Measurements from ENCODE around the gene CCDC88C.

- TF ChIP-seq CTCF (optimal IDR thresholded peaks at IDR 0.05 in 1 of 3, IDR thresholded peaks at IDR 0.05 in 1 of 3, conservative IDR thresholded peaks at IDR 0.05 in 1 of 3; ENCODE audit: extremely low read depth in 1 of 3, insufficient read depth in 2 of 3, low read length in 3 of 3): no peak
- TF ChIP-seq EZH2 (IDR thresholded peaks at IDR 0.05; ENCODE audit: low read length): no peak
These were observed 189.3 kb downstream of the CCDC88C start for GRCh38 chr14:91228112-91229004.

All from keratinocyte (primary cell).